Loucy (cell line): ENCODE measurements around the gene ZER1.

ENCODE experiments used
- CTCF ChIP-seq: fragments of 200-600 bp; sonication (generic); conservative IDR thresholded peaks from 2 replicates; pipeline ENCODE4 v1.5.1; 2014; ENCODE audit warnings: mild to moderate bottlenecking, antibody characterized with exemption, low read length
- EZH2phosphoT487 ChIP-seq: fragments of 200-600 bp; IDR thresholded peaks from 2 replicates; pipeline ENCODE4 v1.6.1; 2018; ENCODE audit warnings: antibody characterized with exemption, mild to moderate bottlenecking, moderate library complexity, borderline replicate concordance

- TF ChIP-seq CTCF (no peak), EZH2phosphoT487 (no peak)
These were observed 47.6 kb downstream of the ZER1 start, which contains the start of gene ZDHHC12 for GRCh38 chr9:128723866-128724743.
